ENCODE measurements around the gene RPRD1B. TPM values are rescaled to one million over a fixed set of nuclear protein-coding genes. Genes with fewer than 3 reads are reported as not detected.

The RPRD1B gene
- total RNA-seq, 2 donors from 2014 or later = 78.6 to 86.4 TPM

- DNase-seq (peak; percentile 16), ATAC-seq (peak; percentile 2 to 48)
- intact Hi-C loops (cut with DNase I) = loop anchor here in 1 of 2 donors (10.0 kb wide), 1 partner anchor 78 kb away; no protein-coding TSS in a partner anchor
Observed at GRCh38 chr20:38136421-38137245, 103.1 kb downstream of the RPRD1B start.

- DNase-seq (peak; percentile 13), ATAC-seq (no peak)
- intact Hi-C loops (cut with DNase I) = loop anchor here in 1 of 2 donors (10.0 kb wide), 1 partner anchor 77 kb away; no protein-coding TSS in a partner anchor
Observed at GRCh38 chr20:38137441-38138037, 104.0 kb downstream of the RPRD1B start.

- DNase-seq (peak; percentile 15), ATAC-seq (no peak)
- intact Hi-C loops (cut with DNase I) = loop anchor here in 1 of 2 donors (10.0 kb wide), 1 partner anchor 77 kb away; no protein-coding TSS in a partner anchor
Observed at GRCh38 chr20:38138086-38138778, 104.7 kb downstream of the RPRD1B start.

GRCh38 chr20:38139156-38139912, 105.8 kb downstream of the RPRD1B start:
- DNase-seq (peak; percentile 16), ATAC-seq (no peak)
- intact Hi-C loops (cut with DNase I) = loop anchor here in 1 of 2 donors (10.0 kb wide), 1 partner anchor 75 kb away; no protein-coding TSS in a partner anchor

- no peak for ATAC-seq
- intact Hi-C loops (cut with DNase I) = loop anchor here in 1 of 2 donors (10.0 kb wide), 1 partner anchor 75 kb away; no protein-coding TSS in a partner anchor
Observed at GRCh38 chr20:38139977-38140753, 106.6 kb downstream of the RPRD1B start.

GRCh38 chr20:38141204-38141888, 107.8 kb downstream of the RPRD1B start:
- ATAC-seq = no peak
- DNase-seq = peak; percentile 26
- intact Hi-C loops (cut with DNase I) = no loop called here

More at GRCh38 chr20:38139977-38140753, 106.6 kb downstream of the RPRD1B start:
- DNase-seq = peak; percentile 32

Other genes starting within 250 kb of the RPRD1B start
- 100 to 1,000 TPM; 139 to 158 TPM for gene VSTM2L, start 130.6 kb upstream of the RPRD1B start, total RNA-seq
- 10 to 100 TPM; 11.6 to 11.9 TPM for gene TTI1, start 290 bp upstream of the RPRD1B start, total RNA-seq
- 100 to 1,000 TPM; 383 to 695 TPM for gene TGM2, start 131.5 kb downstream of the RPRD1B start, total RNA-seq
- gene KIAA1755, start 227.0 kb downstream of the RPRD1B start, total RNA-seq = 1 to 10 TPM; 8.0 to 8.1 TPM